Left ventricle myocardium inferior (tissue), 1 donor: ENCODE data around the gene NDOR1. TPM values are rescaled to one million over a fixed set of nuclear protein-coding genes. Genes with fewer than 3 reads are reported as not detected.

Experiments used
- DNase-seq: peaks from one replicate; pipeline ENCODE4 v3.0.0-alpha.2; 2020
- H3K27ac ChIP-seq: fragments of 200-600 bp; replicated peaks from 2 replicates; pipeline ENCODE4 v1.8.0; 2021
- H3K27me3 ChIP-seq: fragments of 200-600 bp; 2 replicates; pipeline ENCODE4 v1.8.0; 2021; ENCODE audit warnings: low read depth
- H3K36me3 ChIP-seq: fragments of 200-600 bp; 2 replicates; pipeline ENCODE4 v1.8.0; 2021
- H3K4me1 ChIP-seq: fragments of 200-600 bp; 2 replicates; pipeline ENCODE4 v1.8.0; 2021
- H3K4me3 ChIP-seq: fragments of 200-600 bp; 2 replicates; pipeline ENCODE4 v1.8.0; 2021; ENCODE audit warnings: mild to moderate bottlenecking, moderate library complexity
- H3K9me3 ChIP-seq: fragments of 200-600 bp; replicated peaks from 2 replicates; pipeline ENCODE4 v1.8.0; 2021
- intact Hi-C: fragments of 100-400 bp; cut with micrococcal nuclease; formaldehyde crosslinking; loops from one replicate; pipeline ENCODE4 v1.11.0; 2022
- total RNA-seq: library from RNA; stranded (reverse); fragmentation: NEBNext Ultra II Directional; extraction: Animal tissue kit (Norgen Biotek cat#: 25700); gene quantifications from one replicate; pipeline ENCODE4 v1.2.1, GENCODE V29; 2021
- TF ChIP-seq, protein P1 (sequence below): fragments of 200-600 bp; IDR thresholded peaks from 2 replicates; pipeline ENCODE4 v1.8.0; 2021; ENCODE audit warnings: antibody characterized with exemption, mild to moderate bottlenecking, borderline replicate concordance
- donor health status: DM: no; HTN: yes; CAD: no; lungs with severe emphysema.

The NDOR1 gene
- total RNA-seq, 1 donor from 2014 or later = 6.5 TPM

DNA sequence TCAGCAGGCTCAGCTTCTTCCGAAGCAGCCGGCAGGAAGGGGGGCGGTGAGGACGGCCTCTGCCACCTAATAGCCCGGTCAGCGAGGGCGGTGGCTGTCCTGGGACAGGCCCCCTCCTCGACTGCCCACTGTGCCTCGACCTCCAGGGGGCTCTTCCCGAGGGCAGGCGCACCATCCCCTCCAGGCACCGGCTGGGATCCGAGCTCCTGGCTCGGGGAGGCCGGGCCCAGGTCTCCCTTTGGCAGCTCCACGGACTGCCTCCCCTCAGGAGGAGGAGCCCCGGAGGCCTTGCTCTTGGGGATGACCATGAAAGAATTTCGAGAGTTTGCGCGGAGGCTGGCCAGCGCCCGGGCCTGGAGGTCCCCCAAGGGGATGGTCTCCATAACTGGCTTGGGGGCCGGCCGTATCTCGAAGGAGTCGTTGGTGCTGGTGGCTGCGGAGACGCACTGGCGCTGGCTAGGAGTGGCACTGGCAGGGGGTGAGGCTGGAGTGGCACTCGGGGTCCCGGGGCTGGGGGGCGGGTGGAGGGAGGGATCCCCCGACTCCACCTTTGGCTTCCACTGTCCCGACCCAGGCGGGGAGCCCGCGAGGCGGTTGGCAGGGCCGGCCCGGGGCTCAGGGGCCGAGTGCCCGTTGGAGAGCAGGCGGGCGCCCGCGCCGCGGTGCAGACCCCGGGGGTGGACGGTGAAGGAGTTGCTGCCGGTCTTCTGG lies 5.9 kb upstream of the NDOR1 start:
- Histone ChIP-seq H3K27ac (peak overlapping the region; percentile 92), H3K4me1 (peaks cover 91% of the 10 kb centered on the region), H3K4me3 (peak overlapping the region; percentile 83), H3K36me3 (no peaks in the 10 kb centered on the region), H3K9me3 (no peaks in the 10 kb centered on the region), H3K27me3 (no peaks in the 10 kb centered on the region)
- DNase-seq = no peak
- intact Hi-C loops = no loop called here
- TF ChIP-seq, protein P1, sequence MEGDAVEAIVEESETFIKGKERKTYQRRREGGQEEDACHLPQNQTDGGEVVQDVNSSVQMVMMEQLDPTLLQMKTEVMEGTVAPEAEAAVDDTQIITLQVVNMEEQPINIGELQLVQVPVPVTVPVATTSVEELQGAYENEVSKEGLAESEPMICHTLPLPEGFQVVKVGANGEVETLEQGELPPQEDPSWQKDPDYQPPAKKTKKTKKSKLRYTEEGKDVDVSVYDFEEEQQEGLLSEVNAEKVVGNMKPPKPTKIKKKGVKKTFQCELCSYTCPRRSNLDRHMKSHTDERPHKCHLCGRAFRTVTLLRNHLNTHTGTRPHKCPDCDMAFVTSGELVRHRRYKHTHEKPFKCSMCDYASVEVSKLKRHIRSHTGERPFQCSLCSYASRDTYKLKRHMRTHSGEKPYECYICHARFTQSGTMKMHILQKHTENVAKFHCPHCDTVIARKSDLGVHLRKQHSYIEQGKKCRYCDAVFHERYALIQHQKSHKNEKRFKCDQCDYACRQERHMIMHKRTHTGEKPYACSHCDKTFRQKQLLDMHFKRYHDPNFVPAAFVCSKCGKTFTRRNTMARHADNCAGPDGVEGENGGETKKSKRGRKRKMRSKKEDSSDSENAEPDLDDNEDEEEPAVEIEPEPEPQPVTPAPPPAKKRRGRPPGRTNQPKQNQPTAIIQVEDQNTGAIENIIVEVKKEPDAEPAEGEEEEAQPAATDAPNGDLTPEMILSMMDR = no peak

DNA sequence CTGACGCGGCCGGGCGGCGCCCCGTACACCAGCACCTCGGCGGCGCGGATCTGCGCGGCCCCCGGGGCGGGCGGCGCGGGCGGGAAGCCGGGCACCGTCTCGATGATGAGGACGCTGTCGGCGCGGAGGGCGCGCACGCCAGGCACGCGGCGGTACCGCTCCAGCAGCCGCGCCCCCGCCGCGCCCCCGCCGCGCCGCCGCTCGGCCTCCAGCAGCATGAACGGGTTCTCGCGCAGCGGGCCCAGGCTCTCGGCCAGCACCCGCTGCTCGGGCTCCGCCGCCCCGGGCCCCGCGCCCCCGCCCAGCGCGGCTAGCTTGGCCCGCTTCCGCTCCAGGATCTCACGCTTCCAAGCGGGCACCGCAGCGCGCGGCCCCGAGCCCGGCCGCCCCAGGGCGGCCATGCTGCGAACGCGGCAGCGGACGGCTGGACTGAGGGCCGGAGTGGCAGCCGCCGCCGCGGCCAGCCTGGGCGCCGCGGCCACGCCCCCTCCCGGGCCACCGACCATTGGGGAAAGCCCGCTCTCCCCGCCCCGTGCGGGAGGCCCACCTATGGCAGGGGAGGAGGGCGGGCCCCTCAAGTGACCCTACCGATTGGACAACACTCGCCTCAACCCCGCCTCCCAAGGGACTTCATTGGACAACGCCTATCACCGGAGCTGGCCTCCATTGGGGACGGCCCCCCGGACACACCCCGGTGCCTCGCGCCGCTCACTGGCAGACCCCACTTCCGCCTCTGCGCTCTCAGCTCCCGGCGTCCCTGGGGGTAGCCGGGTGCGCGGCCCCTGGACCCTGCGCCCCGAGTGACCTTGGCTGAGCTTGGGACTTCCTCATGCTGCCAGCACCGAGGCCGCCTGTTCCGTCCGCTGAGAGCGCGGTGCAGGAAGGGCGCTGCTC lies 4.9 kb upstream of the NDOR1 start, which contains the start of gene TPRN:
TSS of gene TPRN (minus strand) at position 431 of the 894 bp plus-strand sequence. CDS start at position 401, 30 bp downstream.
- no peaks in the 10 kb centered on the region for H3K9me3 ChIP-seq
- peak; percentile 100 for DNase-seq
- intact Hi-C loops = no loop called here
- H3K27ac ChIP-seq = peak within 1 kb of the TSS; percentile 98
- peak within 1 kb of the TSS; percentile 83 for H3K4me3 ChIP-seq
- peaks cover 89% of the 10 kb centered on the region for H3K4me1 ChIP-seq
- no peaks in the 10 kb centered on the region for H3K36me3 ChIP-seq
- TF ChIP-seq, protein P1 = no peak
- H3K27me3 ChIP-seq = no peaks in the 10 kb centered on the region

DNA sequence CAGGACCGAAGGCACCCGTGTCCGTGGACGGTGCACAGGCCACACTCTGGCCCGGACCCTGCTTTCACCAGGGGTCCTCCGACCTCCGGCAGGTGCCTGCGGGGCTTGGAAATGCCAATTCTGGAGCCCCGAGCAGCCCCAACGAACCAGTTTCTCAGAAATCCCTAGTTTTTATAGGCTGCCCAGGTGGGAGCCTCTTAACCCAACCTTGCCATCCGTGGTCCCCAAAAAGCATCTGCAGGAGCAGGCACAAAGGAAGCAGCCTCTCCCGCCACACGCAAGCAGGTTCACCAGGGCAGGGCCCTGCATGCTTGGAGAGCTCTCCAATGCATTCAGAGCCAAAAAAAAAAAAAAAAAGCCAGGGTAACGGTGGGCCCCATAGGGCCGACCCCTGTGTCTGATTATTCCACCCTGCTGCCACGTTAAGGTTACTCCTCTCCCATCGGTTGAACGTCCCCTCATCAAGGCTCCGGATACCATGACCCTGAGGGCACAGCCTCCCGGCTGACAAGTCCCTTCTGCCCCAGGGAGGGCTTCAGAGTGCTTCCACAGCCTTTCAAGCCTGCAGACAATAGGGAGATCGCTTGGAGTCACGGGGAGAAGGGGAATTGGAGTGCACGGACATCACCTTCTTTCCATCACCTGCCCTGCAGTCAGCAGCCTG lies 4.2 kb upstream of the NDOR1 start:
- no peak for DNase-seq
- no peaks in the 10 kb centered on the region for H3K9me3 ChIP-seq
- H3K4me1 ChIP-seq = peaks cover 89% of the 10 kb centered on the region
- H3K4me3 ChIP-seq = peak overlapping the region; percentile 83
- H3K27me3 ChIP-seq = no peaks in the 10 kb centered on the region
- TF ChIP-seq, protein P1 = no peak
- H3K27ac ChIP-seq = peak overlapping the region; percentile 98
- H3K36me3 ChIP-seq = no peaks in the 10 kb centered on the region
- intact Hi-C loops = no loop called here

DNA sequence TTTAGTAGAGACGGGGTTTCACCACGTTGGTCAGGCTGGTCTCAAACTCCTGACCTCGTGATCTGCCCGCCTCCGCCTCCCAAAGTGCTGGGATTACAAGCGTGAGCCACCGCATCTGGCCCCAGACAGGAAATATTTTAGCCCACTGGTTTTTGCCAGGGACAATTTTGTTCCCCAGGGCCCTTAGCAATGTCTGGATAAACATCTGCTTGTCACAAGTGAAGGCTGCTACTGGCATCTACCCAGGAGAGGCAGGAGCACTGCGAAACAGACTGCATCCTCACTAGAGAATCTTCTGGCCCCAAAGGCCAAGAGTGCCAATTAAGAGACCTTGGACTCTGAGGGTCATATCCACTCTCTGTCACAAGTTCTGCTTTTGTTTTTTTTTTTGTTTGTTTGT lies 2.5 kb upstream of the NDOR1 start:
- Histone ChIP-seq H3K27ac (no peak overlapping the region), H3K4me1 (peaks cover 80% of the 10 kb centered on the region), H3K27me3 (no peaks in the 10 kb centered on the region), H3K4me3 (peak overlapping the region; percentile 91), H3K9me3 (no peaks in the 10 kb centered on the region), H3K36me3 (no peaks in the 10 kb centered on the region)
- intact Hi-C loops = no loop called here
- DNase-seq = no peak
- TF ChIP-seq, protein P1 = no peak

DNA sequence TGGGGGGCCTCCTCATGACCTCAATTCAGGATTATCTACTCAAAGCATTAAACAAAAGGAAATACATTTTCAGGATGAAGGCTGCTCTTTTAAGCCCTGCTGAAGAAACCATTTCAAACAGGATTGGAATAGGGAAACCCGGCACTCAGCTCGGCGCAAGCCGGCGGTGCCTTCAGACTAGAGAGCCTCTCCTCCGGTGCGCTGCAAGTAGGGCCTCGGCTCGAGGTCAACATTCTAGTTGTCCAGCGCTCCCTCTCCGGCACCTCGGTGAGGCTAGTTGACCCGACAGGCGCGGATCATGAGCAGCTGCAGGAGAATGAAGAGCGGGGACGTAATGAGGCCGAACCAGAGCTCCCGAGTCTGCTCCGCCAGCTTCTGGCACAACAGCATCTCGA lies 772 bp upstream of the NDOR1 start:
- Histone ChIP-seq H3K9me3 (no peaks in the 10 kb centered on the region), H3K4me3 (peak overlapping the region; percentile 91), H3K27me3 (no peaks in the 10 kb centered on the region), H3K4me1 (peaks cover 63% of the 10 kb centered on the region), H3K27ac (peak overlapping the region; percentile 94), H3K36me3 (no peaks in the 10 kb centered on the region)
- TF ChIP-seq, protein P1 = no peak
- intact Hi-C loops = no loop called here
- DNase-seq = no peak
